Mammary epithelial cell (primary cell): Measurements from ENCODE around the gene CCZ1.
"Not testable (repeated sequence)": the region's sequence is repeated elsewhere in the genome, so short reads cannot be mapped to it uniquely, and the experiment has no call there.

Experiments used
- CTCF ChIP-seq, 2 donors: IDR thresholded peaks in 1 of 2; conservative IDR thresholded peaks in 1 of 2; 2 replicates each; pipeline ENCODE4 v1.5.1; 2011 to 2012; ENCODE audit warnings: inconsistent platforms in 2 of 2, low read length in 2 of 2, mild to moderate bottlenecking in 2 of 2, control low read depth in 1 of 2, low read depth in 1 of 2; ENCODE audit not compliant: insufficient read depth in 1 of 2; ENCODE audit errors: extremely low read depth in 1 of 2
- EZH2 ChIP-seq: IDR thresholded peaks from 2 replicates; pipeline ENCODE4 v1.6.1; 2012; ENCODE audit warnings: low read length, inconsistent platforms, borderline replicate concordance

- not testable (repeated sequence) for TF ChIP-seq CTCF (conservative IDR thresholded peaks at IDR 0.05 in 1 of 2, IDR thresholded peaks at IDR 0.05 in 1 of 2; ENCODE audit: extremely low read depth in 1 of 2, insufficient read depth in 1 of 2, low read depth in 1 of 2, low read length in 2 of 2); EZH2
Measured at GRCh38 chr7:5858494-5858893, 40.0 kb upstream of the CCZ1 start.
